HT-29 (cell line): ENCODE data around the gene EIF3K. TPM values are rescaled to one million over a fixed set of nuclear protein-coding genes. Genes with fewer than 3 reads are reported as not detected.

Experiments
- DNase-seq: peaks from one replicate; pipeline ENCODE4 v3.0.0-alpha.2; 2015; ENCODE audit warnings: low spot score
- total RNA-seq: library from RNA; depleted of rRNA; stranded (reverse); fragments of >200 nt; shearing (Covaris generic); gene quantifications from 2 replicates; pipeline ENCODE4 v1.2.3, GENCODE V29; 2014

The EIF3K gene
- total RNA-seq, 1 experiment from 2014 or later: 724 TPM

DNA sequence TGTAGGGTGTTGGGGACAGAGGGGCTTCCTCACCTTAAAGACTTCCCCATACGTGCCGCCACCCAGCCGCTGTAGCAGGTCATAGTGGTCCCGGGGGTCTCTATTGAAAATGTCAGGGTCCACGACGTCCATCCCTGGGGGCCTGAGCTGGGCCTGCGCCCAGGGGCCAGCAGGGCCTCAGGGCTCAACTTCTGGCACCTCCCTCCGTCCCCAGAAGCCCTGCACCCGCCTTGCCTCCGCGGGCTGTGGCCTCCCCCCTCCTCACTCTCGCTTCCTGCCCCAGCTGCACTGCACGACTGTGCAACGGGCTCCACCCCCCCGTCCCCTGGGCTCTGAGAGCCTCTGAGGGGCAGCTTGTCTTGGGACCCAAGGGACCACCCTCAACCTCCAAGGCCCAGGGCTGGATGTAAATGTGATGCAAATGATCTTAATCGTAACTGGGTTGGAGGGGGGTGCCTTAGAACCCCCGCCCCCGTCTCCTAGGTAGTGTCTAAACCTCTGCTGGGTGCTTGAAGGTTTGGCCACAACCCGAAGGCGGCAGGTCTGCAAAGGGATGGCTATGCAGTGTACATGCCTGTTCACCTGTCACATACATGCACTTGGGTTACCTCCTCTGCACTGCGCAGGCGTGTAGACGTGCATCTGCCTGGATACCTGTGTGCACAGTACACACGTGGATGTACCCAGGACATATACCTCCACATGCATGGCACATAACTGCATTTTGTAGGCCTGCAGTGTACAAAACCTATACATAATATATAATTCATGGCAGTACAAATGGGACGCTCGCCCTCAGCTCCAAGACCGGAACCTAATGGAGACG is 1.0 kb upstream of the EIF3K start, which contains the start of gene MAP4K1:
Gene MAP4K1 (minus strand): TSS at position 190 of the 826 bp plus-strand sequence. CDS start 58 bp downstream, at position 132.
- no peak for DNase-seq

DNA sequence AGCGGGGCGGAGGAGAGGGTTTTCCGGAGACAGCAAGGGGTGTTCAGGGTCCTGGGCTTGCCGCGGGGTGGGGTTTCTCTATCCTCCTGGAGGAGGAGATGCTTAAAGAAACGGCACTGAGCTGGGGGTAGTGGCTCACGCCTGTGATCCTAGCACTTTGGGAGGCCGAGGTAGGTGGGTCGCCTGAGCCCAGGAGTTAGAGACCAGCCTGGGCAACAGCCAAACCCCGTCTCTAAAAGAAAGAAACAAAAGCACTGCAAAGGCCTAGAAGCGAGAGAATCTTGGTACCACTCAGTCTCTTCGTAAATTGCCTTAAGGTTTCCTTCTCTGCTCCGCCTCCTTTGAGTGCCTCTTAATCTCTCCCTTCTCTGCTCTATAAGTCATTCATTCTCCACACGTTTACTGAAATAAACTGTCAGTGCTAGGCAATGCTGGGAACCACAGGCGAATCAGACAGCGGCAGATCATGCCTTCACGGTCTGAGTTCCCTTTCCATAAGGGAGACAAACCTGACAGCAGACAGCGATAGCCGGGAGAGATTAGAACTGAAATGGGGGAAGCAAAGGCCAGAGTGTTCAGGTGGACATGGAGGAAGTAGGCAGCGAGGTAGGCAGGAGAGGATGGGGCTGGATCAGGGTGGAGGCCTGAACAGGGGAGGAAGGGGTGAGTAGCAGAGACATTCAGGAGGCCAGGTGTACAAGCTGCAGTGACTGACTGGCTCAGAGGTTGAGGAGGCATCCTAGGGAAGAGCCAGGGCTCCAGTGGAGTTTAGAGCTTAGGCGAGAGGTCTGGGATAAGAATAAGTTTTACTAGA is 580 bp downstream of the EIF3K start:
- DNase-seq: no peak

DNA sequence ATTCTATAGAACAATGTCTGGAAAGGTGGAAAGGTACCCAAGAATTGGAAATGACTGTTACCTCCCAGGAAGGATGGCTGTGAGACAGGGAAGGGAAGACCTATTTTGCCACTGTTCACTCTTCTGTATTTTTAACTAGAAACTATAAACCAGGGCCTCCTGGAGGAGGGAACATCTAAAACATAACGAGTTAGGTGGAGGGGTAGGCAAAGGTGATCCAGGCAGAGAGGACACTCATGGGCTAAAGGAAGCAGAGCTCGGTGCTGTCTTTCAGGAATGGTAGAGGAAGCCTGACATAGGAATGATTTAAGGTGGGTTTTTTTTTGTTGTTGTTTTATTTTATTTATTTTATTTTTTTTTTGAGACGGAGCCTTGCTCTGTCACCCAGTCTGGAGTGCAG is 5.8 kb downstream of the EIF3K start:
- no peak for DNase-seq

DNA sequence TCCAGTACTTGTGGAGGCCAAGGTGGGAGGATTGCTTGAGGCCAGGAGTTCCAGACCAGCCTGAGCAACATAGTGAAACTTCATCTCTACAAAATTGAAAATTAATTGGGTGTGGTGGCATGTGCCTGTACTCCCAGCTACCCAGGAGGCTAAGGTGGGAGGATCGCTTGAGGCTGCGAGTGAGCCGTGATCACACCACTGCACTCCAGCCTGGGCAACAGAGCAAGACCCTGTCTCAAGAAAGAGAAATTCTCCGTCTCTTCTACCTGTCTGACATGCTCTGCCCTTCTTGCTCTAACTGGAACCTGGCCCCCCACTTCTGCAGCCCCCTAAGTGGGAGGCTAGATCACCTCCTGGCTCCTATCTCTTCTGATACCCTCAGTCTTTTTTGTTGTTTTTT is 7.4 kb downstream of the EIF3K start:
- DNase-seq: no peak

DNA sequence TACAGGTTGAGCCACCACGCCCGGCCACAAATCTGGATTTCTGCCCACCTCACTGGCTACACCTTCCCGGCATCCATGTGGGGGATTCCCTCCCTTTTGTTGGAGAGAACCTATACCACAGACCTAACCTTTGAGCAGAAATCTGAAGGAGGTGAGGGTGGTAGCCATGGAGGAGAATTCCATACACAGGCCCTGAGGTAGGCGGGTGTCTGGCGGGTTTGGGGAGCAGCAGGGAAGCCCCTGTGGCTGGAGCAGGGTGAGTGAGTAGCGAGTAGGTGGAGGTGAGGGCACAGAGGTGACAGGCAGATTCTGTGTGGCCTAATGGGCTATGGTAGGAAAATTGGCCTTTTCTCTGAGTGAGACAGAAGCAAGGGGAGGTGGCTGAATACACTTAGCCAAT is 10.6 kb downstream of the EIF3K start:
- DNase-seq: no peak

DNA sequence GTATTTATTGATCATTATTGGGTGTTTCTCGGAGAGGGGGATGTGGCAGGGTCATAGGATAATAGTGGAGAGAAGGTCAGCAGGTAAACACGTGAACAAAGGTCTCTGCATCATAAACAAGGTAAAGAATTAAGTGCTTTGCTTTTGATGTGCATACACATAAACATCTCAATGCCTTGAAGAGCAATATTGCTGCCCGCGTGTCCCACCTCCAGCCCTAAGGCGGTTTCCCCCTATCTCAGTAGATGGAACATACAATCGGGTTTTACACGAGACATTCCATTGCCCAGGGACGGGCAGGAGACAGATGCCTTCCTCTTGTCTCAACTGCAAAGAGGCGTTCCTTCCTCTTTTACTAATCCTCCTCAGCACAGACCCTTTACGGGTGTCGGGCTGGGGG is 12.3 kb downstream of the EIF3K start:
- DNase-seq: peak; percentile 53

DNA sequence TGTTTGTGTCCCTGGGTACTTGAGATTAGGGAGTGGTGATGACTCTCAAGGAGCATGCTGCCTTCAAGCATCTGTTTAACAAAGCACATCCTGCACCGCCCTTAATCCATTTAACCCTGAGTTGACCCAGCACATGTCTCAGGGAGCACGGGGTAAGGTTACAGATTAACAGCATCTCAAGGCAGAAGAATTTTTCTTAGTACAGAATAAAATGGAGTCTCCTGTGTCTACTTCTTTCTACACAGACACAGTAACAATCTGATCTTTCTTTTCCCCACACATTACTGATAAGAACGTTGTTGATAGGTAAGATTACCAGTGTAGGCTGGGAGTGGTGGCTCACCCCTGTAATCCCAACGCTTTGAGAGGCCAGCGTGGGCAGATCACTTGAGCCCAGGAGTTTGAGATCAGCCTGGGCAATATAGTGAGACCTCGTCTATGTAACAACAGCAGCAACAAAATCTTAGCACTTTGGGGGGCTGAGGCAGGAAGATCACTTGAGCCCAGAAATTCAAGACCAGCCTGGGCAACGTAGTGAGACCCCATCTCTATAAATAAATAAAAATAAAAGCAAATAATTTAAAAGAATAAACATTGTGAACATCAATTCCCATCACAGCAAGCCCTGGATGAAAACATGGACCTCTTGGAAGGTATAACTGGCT is 13.0 kb downstream of the EIF3K start:
- peak; percentile 84 for DNase-seq

DNA sequence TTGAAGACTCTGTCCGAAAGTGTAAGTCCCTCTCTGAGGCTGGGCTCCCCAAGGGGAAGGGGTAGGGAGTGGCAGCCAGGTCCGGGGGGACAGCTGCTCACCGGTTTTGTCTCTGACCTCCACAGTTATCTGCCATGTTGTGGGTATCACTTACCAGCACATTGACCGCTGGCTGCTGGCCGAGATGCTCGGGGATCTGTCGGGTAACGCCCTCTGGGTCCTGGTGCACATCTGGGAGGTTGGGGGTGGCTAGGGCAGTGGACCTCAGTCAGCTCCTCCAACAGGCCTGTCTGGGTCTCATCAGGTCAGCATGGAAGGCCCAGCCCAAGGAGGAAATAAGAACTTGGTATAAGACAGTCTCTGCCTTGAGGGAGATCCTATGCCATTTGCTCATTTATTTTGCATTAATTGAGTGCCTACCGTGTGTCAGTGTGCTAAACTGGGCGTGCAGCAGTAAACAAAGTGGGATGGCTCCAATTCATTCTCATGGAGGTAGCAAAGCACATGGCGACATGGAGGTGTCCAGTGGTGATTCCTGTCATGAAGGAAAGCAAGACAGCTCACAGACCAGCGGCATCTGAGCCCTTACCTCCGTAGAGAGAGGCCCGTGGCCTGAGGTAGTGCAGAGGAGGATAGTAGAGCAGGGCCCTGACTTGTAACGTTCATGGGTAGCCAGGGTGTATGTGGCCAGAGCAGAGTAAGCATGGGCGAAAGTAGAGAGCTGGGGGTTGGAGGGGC is 13.7 kb downstream of the EIF3K start:
- DNase-seq: no peak

DNA sequence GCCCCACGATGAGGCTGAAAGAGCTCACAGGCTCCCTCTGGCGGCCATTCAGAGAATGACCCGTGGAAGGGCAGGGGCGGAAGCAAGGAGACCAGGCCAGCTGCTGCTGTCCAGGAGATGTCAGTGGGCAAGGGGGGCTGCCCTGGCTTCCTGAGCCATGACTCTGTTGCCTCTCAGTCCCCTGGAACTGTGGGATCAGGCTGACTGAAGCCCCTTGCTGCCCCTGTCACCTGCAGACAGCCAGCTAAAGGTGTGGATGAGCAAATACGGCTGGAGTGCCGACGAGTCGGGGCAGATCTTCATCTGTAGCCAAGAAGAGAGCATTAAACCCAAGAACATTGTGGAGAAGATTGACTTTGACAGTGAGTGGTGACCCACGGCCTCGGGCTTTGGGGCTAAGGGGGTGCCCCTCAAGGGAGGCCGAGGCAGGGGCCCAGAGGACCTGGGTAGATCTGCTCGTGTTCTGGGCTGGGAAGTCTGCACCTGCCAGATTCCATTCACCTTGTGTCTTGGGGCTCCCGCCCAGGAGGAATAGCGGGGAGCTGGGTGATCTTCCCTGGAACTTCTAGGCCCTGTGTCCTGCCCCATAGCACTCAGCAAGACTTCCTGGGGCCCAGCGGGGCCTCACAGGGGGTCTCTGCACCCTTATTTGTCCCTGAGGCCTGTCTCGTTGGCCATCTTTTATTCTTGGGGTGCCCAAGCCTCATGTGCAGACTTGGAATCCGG is 15.9 kb downstream of the EIF3K start:
- DNase-seq: peak; percentile 96

DNA sequence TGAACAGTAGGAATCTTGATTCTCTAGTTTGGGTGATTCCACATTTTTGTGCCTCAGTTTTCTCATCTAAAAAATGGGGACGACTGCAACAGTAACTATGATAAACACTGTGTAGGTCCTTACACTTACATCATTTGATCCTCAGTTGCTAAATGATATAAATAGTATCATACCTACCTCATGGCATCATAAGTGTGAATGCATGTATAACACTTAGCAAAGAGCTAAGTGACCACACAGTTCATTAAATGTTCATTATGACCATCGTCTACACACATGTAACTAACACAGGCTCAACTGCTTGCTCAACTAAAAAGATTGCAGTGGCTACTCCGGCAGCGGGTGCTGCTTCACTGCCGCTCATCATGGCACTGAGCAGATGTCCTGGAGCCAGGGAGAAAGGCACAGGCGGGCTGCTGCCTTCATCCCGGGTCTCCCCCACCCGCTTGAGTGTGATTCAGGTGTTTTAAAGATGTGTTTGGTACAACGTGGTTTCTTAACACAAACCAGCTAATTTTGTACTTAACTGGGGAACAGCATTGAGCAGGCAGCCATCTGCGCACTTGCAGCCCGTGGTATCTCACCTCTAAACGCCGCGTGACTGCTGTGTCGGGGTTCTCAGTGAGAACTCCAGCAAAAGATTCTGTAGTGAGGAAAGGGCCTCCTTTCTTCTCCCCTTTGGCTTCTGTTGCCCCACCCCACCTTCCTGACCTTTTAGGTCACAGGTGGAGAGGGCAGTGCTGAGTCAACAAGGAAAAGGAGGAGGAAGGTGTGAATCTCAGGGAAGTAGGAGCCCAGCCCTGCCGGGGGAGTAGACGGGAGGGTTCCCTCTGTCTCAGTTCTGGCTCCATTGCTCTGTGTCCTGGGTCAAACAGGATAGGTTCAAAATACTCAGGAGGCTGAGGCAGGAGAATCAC is 16.8 kb downstream of the EIF3K start:
- DNase-seq: peak; percentile 65

DNA sequence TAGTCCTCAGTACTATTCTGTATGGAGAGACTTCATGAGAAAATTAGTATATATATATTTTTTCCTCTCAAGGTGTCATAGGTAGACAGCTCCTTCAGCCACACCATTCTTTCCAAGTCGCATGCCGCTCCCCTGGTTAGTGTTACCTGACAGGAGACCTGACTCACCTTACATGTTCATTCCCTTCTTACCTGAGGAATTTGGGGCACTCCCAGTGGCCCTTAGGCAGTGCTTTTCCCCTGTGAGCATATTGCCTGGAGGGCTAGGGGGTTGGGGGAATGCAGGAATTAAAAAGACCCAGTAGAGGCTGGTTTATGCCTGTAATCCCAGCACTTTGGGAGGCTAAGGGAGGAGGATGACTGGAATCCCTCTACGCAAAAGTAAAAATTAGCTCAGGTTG is 19.5 kb downstream of the EIF3K start:
- DNase-seq: no peak

DNA sequence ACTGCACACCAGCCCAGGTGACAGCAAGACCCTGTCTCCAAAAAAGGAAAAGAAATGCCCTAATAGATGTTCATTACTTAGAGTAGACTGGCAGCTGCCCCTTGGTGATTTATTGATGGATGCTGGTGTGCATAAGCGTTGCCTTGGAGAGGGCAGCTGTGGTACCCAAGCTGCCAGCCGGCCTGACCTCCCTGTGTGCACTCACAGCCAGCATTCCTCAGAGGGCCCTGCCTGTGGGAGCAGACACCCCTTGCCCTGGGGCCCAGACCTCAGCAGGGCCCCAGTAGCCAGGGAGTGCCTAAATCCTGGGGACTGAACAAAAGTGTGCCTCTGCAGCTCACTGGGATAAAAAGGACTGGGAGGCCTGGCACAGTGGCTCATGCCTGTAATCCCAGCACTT is 20.7 kb downstream of the EIF3K start:
- no peak for DNase-seq

DNA sequence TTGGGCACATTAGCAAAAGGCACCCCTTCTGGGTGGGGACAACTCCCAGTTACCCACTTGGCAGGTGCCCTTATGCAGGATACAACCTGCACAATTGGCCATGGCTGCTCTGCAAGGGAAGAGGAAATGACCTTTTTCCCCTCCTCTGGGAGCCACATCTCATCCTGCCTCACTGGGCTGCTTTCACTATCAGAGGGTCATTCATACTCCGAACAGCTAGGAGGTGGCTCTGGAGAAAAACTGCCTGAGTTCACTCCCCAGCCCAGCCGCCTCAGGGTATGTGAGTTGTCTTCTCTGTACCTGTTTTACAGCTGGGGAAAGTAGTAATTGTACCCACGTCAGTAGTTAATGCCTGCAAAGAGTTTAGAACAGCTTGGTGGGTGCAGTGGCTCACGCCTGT is 21.4 kb downstream of the EIF3K start:
- DNase-seq: no peak

DNA sequence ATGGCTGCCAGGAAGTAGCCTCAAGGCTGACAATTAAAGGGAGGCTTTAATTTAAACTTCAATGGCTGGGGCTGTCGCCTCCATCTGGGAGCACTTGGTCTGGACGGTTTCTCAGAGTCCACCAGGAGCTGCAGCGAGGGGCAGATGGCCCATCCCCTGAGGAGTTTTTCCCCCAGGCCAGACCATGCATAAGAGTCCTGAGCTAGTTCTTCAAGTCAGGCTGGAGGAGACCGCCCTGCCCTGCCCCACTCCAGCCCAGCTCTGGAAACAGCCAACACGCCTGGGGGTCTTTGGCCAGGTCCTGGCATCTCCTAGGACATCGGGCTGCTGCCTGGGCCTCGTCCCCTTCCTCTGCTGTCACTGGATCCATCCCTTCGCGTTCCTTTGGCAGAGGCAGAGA is 23.2 kb downstream of the EIF3K start:
- no peak for DNase-seq

DNA sequence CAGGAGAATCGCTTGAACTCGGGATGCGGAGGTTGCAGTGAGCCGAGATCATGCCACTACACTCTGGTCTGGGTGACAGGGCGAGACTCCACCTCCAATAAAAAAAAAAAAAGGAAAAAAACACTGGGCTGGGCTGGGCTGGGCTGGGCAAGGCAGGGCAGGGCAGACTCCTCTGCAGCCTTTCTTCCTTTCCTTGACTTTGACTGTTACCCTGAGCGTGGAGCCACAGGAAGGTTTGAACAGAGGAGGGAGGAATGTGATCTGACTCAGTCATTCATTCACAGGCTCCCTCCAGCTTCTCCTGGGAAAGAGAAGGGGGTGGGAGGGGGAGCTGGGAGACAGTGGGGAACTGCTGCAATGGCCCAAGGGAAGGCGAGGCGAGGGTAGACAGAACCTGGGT is 25.7 kb downstream of the EIF3K start:
- peak; percentile 78 for DNase-seq

DNA sequence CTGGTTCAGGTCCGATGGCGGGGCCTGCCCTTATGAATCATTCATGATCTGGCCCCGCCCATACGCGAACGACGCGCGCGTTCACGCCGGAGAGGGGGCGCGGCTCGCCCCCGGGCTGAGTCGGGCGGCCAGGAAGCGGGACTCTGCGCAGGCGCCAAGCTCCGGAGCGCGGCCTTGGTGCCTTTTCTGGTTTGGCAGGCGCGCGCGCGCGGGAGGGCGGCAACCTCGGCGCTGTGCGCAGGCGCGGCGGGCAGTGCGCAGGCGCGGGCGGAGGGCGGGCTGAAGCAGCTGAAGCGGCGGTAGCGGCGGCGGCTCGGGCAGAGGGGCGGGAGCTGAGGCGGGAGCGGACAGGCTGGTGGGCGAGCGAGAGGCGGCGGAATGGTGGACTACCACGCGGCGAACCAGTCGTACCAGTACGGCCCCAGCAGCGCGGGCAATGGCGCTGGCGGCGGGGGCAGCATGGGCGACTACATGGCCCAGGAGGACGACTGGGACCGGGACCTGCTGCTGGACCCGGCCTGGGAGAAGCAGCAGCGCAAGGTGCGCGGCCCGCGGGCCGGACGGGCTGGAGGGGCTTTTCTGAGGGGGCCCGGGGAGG is 28.5 kb downstream of the EIF3K start, which contains the start of gene ACTN4:
Gene ACTN4 (plus strand): TSS at position 282 of the 598 bp plus-strand sequence. CDS start 97 bp downstream, at position 379.
- DNase-seq: peak; percentile 100

DNA sequence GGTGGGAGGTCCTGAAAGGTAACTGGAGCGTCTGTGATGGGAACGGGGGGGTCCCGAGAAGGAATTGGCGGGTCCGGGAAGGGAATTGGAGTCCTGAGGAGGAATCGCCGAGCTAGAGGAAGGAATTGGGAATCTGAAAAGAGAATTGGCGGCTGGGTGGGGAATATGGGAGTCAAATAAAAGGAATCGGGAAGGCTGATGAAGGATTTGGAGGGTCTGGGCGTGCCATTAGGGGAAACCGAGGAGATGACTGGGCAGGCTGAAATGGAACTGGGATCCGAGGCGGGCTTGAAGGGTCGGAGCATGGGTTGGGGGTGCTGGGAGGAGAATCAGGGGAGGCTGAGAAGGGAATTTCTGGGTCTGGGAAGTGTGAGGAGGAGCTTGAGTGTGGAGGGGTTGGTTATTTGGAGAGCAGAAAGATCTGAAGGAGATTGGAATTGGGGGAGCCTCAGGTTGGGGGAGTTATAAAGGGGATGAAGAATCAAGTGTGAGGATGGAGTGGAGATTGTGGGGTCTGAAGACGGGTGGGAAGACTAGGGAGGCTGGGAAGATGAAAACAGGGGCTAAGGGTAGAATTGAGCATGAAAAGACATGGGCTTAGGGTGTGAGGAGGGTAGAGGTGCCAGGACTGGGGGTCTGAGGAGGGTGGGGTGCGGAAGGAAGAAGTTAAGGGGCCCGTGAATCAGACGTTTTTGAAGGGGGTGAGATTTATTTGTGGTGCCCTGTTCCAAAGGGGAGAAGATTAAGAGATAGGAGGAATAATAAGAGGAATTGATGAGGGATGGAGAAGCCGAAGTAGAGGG is 29.2 kb downstream of the EIF3K start:
- peak; percentile 60 for DNase-seq

DNA sequence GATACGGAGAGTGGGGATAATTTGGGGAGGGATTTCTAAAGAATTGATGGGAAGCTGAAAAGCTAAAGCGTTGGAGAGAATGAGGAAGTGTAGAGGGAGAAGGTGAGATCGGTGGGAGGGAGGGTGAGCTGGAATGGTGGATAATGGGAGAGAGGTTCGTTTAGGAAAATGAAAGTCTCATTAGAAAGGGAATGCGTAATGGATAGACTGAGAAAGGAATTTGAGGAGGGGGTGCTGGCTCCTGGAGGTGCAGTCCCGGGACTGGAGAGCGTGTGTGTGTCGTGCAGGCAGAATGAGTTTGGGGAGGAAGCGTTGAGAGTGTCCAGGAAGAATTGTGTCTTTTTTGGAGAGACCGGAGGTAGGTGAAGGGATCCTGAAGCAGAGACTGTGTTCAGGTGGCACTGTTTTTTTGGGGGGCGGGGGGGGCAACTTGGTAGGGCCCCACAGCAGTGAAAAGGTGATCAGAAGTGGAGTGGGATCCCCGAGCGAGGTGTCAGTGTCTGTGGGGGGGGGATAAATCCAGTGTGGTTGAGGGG is 29.8 kb downstream of the EIF3K start:
- peak; percentile 68 for DNase-seq
